HG03175 (cell line): Measurements from ENCODE around the gene OSBP2.

ENCODE experiments used
- ATAC-seq: cut with Tn5 transposase; IDR thresholded peaks from one replicate; pipeline ENCODE4 v1.9.1; 2021; ENCODE audit warnings: mild to moderate bottlenecking, moderate library complexity; ENCODE audit not compliant: unreplicated experiment

The OSBP2 gene

DNA sequence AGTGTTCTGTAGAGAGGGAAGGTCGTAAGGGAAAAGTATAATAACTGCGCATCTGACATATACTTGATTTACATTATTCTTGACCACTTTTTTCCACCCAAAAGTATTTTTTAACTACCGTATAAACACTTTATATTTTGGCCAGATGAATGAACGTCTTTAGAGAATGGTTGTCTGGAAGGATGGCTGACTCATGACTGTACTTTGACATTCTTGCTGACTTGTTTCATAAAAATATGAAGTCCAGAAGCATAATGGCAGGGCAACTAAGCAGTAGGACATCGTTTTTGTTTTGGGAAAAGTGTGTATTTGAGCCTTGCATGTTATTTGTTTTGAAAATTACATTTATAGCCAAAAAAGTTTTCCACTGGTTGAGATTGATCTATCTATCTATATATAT is 110.0 kb downstream of the OSBP2 start:
- ATAC-seq: no peak

DNA sequence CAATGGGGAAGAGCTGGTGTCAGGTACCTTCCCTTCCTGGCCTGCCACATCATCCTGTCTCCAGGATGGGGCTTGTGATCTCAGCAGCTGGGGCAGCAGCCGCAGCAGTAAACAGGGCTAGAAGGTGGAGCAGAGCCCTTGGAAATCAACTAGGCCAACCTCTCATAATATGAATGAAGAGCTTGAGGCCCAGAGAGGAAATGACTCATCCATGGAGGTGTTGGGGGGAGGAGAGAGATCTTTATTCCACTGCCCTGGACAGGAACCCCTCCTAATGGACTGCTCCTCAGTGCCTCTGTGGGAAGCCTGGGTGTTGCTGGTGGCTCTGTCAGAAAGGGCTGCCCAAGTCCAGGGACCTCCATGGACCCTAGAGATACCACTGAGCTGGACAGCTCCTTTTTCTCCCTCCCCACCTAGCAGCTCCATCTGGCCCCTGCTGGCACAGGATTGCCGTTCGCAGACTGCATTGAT is 111.8 kb downstream of the OSBP2 start:
- no peak for ATAC-seq

- no peak for ATAC-seq
These were observed 114.4 kb downstream of the OSBP2 start for GRCh38 chr22:30809086-30809485.

DNA sequence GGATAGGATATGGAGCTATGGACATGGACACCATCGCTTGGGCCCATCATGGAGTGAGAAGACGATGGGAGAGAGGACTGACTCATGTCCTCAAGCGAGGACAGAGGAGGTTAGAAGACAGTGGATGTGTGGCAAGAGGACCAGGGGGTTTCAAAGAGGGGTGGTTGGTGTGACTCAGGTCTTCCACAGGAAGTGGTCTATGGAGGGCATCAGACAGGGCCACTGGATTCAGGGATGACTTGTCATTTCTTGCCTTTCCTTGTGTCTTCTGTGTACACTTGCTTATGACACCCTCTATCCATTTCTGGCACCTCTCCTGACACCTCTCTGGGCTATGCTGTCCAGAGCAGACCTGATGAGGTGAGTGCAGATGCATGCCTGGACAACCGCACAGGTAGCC is 115.4 kb downstream of the OSBP2 start:
- ATAC-seq: no peak

GRCh38 chr22:30813936-30814335 is 119.3 kb downstream of the OSBP2 start:
- ATAC-seq: no peak

DNA sequence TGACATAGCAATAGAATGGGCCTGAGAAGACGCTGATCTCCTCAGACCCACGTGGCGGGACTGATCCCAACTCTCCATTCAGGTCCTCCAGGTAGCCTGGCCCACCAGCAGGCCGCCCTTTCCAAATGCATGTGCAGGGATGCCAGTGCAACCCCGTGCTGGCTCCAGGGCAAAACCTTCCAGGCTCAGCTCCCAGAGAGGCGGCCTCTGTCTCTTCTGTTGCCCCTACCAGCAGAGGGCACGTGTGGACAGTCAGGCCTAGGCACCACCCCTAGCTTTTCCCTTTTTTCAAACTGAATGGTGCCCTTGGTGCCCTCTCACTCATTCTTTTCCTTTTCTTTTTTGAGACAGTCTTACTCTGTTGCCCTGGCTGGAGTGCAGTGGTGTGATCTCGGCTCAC is 121.7 kb downstream of the OSBP2 start:
- no peak for ATAC-seq

DNA sequence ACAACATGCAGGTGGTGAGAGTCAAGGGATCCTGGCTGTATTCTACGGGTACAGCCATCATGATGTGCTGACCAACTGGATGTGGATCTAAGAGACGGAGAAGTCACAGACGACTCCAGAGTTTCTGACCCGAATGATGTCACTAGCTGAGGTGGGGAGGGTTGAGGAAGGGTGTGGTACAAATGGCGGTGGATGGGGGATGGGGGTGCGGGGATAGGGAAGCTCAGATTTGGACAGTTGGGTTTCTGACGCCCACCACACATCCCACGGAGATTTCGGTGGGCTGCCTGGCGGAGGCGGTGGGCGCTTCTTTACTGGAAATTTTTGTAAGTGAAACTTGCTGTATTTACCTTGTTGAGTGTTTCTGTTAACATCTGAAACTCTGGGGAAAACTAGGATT is 126.7 kb downstream of the OSBP2 start:
- no peak for ATAC-seq

GRCh38 chr22:30821863-30822215 is 127.2 kb downstream of the OSBP2 start:
- ATAC-seq: no peak

DNA sequence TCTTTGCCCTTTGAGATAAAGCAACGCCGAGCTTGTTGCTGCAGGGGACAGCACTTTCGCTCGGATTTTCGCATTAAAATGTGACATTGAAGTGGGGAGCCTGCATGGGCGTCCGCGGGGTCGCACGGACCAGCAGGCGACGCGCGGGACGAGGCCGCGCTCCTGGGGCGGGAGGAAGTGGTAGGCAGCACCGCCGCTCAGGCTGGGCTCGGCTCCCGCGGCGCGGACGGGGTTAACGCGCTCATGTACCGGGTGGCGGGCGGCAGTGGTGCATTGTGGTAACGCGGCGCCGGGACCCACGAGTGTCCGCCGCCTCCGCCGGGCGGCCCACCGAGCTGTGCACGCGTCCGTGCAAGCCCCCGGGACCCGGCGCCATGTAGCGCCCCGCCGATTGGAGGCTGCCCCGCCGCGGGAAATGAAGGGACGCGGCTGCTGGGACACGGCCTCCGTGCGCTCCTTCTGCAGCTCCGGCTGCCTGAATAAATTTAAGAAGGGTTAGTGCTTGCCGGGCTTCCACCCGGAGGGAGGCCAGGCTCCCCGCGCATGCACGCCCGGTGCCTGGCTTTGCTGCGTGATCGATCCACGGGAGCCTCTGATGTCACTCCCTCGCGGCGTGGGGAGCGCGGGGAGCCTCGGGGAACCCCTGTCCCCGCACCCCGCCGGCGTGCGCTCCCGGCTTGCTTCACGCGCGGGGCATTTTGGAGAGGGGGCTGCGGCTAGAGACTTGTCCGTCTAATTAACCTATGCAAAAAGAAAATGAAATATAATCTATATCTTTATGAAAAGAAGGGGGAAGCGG is 127.7 kb downstream of the OSBP2 start:
- ATAC-seq: no peak

DNA sequence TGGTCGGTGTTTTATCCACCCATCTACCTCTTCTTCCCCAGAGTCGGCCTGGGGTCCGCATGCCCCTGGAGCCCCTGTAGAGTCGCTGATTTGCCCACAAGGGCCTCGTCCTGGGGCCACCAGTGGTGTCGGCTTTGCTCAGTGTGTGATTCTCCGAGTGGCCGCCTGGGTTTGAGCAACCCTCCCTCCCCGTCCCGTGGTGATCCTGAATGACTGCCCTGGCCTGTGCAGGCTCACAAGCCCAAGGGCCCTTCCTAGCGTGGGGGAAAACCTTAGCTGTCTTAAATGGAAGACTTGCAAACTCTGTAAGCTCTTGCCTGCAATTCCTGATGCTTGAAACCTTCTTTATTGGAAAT is 128.3 kb downstream of the OSBP2 start:
- ATAC-seq: no peak

DNA sequence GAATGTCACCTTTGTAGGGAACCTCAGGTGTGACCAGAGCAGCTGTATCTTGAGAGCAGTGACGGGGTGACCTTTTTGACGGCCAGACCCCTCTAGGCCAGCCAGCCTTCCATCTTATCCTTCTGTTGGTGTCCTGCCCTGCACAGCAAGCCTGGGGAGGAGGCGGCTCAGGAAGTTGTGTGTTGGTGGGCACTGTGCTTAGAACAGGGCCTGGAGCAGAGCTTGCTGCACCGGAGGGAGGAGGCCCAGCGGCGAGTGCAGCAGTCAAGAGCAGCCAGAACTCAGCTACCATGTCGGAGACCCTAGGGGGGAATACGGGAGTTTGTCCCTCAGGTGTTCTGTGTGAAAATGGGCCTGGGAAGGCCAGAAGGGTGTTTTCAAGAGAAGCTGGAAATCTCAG is 129.4 kb downstream of the OSBP2 start:
- ATAC-seq: no peak

DNA sequence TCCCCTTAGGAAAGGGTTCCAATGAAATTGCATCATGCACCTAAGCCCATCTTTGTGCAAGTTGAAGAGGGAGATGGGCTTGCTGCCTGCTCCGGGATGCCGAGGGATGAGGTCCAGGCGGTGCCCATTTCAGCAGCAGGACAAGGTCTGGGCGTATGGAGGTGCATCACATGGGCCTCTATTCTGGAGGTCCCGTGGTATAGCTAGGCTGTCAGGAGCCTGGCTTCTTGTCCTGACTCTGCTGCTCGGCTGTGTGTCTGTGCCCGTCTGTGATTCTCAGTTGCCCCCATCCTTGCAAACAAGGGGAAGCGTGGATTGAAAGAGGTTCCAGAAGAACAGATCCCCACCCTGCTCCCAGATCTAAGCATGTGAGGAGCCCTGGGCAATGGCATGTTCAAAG is 130.0 kb downstream of the OSBP2 start:
- ATAC-seq: no peak

- ATAC-seq: no peak
These were observed 131.2 kb downstream of the OSBP2 start for GRCh38 chr22:30825711-30826505.

DNA sequence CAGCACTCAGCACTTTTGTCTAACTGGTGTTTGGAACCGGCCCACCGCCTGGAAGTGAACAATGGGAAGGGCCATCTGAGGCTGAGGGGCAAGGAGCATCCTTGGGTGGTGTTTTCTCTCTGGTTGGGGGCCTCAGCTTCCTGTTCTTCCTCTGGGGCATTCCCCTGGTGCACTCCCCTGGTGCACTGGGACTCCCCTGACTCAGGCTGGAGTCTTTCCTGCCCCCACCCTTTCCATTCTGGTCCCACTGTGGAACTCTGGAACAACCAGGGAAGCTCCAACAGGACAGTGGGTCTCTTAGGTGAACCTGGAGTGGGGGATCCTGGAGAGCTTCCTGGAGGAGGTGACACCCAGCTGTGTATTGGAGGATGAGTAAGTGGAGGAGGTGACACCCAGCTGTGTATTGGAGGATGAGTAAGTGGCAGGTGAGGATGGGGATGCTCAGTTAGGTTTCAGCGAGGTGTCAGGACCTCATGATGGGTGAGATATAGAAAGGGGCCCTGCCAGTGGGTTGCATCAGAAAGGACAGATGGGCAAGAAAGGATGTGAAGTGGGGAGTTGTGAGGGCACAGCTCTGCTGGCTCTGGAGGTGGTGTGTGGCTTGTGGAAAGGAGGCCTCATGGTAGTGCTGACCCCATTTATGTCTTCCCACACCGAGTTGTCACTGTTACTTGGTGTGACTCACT is 132.1 kb downstream of the OSBP2 start:
- ATAC-seq: no peak

- no peak for ATAC-seq
These were observed 133.0 kb downstream of the OSBP2 start for GRCh38 chr22:30827646-30828045.

GRCh38 chr22:30828187-30829155 is 133.8 kb downstream of the OSBP2 start:
- no peak for ATAC-seq

DNA sequence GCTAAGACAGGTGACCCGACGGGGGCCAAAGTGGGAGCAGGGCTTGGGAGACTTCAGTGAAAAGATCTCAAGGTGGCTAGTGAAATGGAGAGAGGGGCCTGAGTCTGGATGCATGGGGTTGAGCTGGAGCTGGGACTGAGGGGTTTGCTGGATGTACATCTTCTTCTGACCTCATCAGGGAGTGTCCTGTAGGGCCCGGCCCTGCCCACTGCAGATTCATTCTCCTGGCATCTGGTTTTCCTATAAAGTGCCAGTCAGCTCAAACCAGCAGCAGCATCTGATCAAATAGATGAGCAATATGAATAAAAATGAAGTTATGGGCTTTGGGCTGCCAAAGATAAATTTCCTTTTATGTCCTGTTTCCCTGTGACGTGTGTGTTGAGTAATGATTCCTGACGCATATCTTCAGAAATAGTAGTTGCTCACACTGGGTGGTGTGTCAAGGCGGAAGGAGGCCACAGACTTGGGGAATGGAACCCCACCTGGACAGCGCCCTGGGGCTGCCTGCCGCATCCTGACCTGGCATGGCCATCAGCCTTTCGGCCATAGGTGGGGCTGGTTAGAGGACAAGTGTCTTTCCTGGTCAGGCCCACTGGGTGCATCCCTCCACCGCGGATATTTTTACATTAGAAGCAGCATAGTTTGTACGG is 135.4 kb downstream of the OSBP2 start:
- ATAC-seq: no peak

- no peak for ATAC-seq
These were observed 136.2 kb downstream of the OSBP2 start for GRCh38 chr22:30830907-30831306.

DNA sequence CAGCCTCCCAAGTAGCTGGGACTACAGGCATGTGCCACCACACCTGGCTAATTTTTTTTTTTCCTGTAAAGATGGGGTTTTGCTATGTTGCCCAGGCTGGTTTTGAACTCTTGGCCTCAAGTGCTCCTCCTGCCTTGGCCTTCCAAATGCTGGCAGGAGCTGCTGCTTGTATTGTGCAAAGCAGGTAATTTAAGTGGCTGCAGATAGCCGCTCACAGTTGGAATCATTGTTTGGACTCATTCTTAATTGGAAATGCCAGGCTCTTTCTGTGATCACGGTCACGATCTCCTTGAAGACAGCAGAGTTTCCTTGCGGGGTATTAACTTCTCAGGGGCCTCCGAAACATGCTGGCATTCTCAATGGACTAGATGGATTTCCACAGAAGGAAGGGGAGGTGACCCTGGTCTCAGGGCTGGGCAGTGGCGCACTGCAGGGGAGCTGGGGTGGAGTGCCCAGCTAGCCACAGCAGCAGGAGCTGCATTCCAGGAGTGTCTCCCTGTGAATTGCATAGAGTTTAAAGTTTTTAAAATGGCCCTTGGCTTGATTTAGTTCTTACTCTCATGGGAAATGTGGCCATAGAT is 137.8 kb downstream of the OSBP2 start:
- ATAC-seq: no peak

DNA sequence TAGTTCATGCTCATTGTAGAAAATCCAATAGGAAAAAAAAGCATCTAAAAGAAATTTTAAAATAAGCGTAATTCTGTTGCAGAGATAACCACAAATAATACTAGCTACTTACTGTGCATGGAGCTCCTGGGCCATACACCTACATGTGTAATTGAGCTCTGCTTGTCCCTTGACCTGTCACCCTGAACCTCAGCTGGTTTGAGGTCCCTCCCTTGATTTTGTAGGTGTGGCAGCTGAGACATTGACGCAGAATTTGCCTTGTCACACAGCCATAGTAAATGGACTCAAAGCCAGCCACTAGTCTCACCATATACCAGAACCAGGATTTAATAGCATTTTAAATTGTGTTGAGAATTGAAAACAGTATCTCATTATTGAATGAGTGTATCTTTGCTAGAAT is 138.6 kb downstream of the OSBP2 start:
- ATAC-seq: no peak
